ENCODE results near the gene RCAN3. TPM values are rescaled to one million over a fixed set of nuclear protein-coding genes. Genes with fewer than 3 reads are reported as not detected.
A peak's percentile ranks its signal among the peaks of the same experiment; 100 is the strongest.
"Not testable (repeated sequence)": the region's sequence is repeated elsewhere in the genome, so short reads cannot be mapped to it uniquely, and the experiment has no call there.

The RCAN3 gene
- total RNA-seq, 1 donor from 2014 or later, result 26.5 TPM

GRCh38 chr1:24504560-24504959 is 1.9 kb downstream of the RCAN3 start:
- DNase-seq (ENCODE audit: low spot score), result no peak
- peak overlapping the region; percentile 94 for H3K27ac Mint-ChIP-seq

GRCh38 chr1:24505816-24506215 is 3.2 kb downstream of the RCAN3 start:
- intact Hi-C loops (cut with micrococcal nuclease), result loop anchor here (10.0 kb wide), 1 partner anchor 739 kb away; the partner anchor contains the start of gene RSRP1
- H3K9me3 Mint-ChIP-seq, result no peaks in the 10 kb centered on the region
- H3K36me3 Mint-ChIP-seq (ENCODE audit: low read depth), result peaks cover 29% of the 10 kb centered on the region

More at GRCh38 chr1:24504560-24504959, 1.9 kb downstream of the RCAN3 start:
- Mint-ChIP-seq H3K4me1 (ENCODE audit: low read depth) (peaks cover 73% of the 10 kb centered on the region), H3K4me3 (peak overlapping the region; percentile 97), H3K9me3 (no peaks in the 10 kb centered on the region), H3K27me3 (ENCODE audit: insufficient read depth) (no peaks in the 10 kb centered on the region), H3K36me3 (ENCODE audit: low read depth) (peaks cover 20% of the 10 kb centered on the region)
- intact Hi-C loops (cut with micrococcal nuclease), result loop anchor here (5.0 to 10.0 kb wide), 2 partner anchors 243 to 740 kb away; partner anchors contain the start of genes CLIC4 and RSRP1

DNA sequence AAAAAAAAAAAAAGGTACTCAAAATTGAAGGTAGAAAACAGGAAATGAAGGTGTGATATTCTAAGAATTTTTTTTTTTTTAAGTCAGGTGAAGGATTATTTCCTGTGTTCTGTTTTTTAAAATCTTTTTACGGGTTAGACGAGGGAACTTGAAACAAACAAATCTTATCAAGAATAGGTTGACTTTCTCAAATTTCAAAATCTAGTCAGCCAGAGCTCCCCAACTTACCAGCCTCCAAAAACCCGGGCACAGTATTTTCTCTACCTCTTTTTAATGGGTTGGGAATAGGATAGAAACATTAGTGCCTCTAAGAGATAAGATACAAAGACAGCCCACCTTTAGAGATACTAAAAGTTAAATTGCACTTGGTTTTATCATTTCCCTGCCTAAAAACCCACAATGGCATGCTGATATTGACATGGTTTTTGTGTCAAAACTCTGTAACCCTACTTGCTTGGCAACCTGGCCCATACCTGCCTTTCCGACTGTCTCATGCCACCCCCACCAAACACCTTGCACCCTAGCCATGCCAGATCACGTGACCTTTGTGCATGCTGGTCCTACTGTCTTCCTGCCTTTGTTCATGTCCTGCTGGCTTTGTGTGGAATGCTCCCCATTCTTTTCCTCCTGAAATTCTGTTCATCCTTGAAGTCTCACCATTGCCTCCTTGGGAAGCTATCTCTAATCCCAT is 4.2 kb downstream of the RCAN3 start:
- Mint-ChIP-seq H3K4me3 (peak overlapping the region; percentile 66), H3K4me1 (ENCODE audit: low read depth) (peaks cover 72% of the 10 kb centered on the region), H3K27ac (peak overlapping the region; percentile 87), H3K9me3 (no peaks in the 10 kb centered on the region), H3K27me3 (ENCODE audit: insufficient read depth) (no peaks in the 10 kb centered on the region), H3K36me3 (ENCODE audit: low read depth) (peaks cover 32% of the 10 kb centered on the region)
- no peak for DNase-seq (ENCODE audit: low spot score)
- intact Hi-C loops (cut with micrococcal nuclease), result loop anchor here (10.0 kb wide), 1 partner anchor 738 kb away; the partner anchor contains the start of gene RSRP1

More at GRCh38 chr1:24505816-24506215, 3.2 kb downstream of the RCAN3 start:
- DNase-seq (ENCODE audit: low spot score), result no peak
- Mint-ChIP-seq H3K27ac (peak overlapping the region; percentile 79), H3K4me3 (peak overlapping the region; percentile 23), H3K4me1 (ENCODE audit: low read depth) (peaks cover 76% of the 10 kb centered on the region), H3K27me3 (ENCODE audit: insufficient read depth) (no peaks in the 10 kb centered on the region)

- Mint-ChIP-seq H3K27me3 (ENCODE audit: insufficient read depth) (no peaks in the 10 kb centered on the region), H3K27ac (peak overlapping the region; percentile 87), H3K36me3 (ENCODE audit: low read depth) (peaks cover 33% of the 10 kb centered on the region), H3K4me3 (peak overlapping the region; percentile 66), H3K4me1 (ENCODE audit: low read depth) (peaks cover 70% of the 10 kb centered on the region), H3K9me3 (no peaks in the 10 kb centered on the region)
- DNase-seq (ENCODE audit: low spot score), result no peak
- intact Hi-C loops (cut with micrococcal nuclease), result loop anchor here (10.0 kb wide), 1 partner anchor 737 kb away; the partner anchor contains the start of gene RSRP1
Observed at GRCh38 chr1:24507405-24507804, 4.8 kb downstream of the RCAN3 start.

DNA sequence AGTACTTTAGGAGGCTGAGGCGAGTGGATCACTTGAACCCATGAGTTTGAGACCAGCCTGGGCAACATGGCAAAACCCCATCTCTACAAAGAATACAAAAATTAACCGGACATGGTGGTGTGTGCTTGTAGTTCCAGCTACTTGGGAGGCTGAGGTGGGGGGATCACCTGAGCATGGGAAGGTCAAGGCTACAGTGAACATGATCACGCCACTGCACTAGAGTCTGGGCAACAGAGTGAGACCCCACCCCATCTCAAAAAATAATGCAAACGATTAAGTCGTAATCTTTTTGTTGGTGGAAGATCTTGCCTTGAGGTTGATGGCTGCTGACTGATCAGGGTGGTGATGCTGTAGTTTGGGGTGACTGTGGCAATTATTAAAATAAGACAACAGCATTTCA is 6.3 kb downstream of the RCAN3 start:
- H3K4me3 Mint-ChIP-seq, result no peak overlapping the region
- no peak overlapping the region for H3K27ac Mint-ChIP-seq

DNA sequence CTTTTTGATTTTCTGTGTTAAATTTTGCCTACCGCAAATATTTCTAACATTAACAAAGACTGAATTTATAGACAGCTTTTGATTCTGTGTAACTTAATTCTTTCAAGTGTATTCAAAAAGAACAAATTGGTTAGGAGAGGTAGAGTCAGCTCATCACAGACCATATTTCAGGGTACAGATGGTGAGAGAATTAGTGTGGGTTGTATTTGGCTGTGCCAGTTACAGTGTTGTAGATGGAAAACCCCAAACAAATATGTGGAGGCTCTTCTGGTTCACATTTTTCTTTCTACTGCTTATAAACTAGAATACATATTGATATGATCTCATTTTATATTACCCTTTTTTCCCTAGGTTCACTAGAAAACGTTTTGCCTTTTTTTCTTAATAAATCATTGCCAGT is 11.1 kb downstream of the RCAN3 start:
- intact Hi-C loops (cut with micrococcal nuclease), result no loop called here
- DNase-seq (ENCODE audit: low spot score), result no peak
- Mint-ChIP-seq H3K36me3 (ENCODE audit: low read depth) (peaks cover 27% of the 10 kb centered on the region), H3K4me3 (no peak overlapping the region), H3K4me1 (ENCODE audit: low read depth) (peaks cover 28% of the 10 kb centered on the region), H3K27ac (no peak overlapping the region), H3K9me3 (no peaks in the 10 kb centered on the region), H3K27me3 (ENCODE audit: insufficient read depth) (no peaks in the 10 kb centered on the region)

More for the DNA sequence above, 6.3 kb downstream of the RCAN3 start:
- no peak for DNase-seq (ENCODE audit: low spot score)
- Mint-ChIP-seq H3K27me3 (ENCODE audit: insufficient read depth) (no peaks in the 10 kb centered on the region), H3K36me3 (ENCODE audit: low read depth) (peaks cover 33% of the 10 kb centered on the region), H3K9me3 (no peaks in the 10 kb centered on the region), H3K4me1 (ENCODE audit: low read depth) (peaks cover 69% of the 10 kb centered on the region)
- intact Hi-C loops (cut with micrococcal nuclease), result loop anchor here (10.0 kb wide), 1 partner anchor 736 kb away; the partner anchor contains the start of gene RSRP1

DNA sequence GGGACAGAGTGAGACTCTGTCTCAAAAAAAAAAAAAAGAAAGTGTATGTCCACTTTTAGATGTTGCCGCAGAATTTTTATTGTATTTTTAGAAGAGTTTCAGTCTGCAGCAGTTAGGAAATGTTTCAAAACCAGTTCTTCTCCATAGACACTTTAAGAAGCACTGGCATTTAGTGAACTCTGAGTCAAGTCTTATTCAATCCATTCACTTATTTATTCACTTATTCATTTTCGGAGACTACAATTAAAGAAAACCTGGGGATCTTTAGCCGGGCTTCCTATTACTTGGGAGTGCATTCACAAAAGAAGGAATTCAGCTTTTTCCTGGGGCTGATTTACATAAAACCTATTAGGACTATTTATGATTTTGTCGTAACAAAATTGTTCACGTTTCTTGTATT is 12.3 kb downstream of the RCAN3 start:
- no peak for DNase-seq (ENCODE audit: low spot score)
- H3K9me3 Mint-ChIP-seq, result no peaks in the 10 kb centered on the region
- no peak overlapping the region for H3K27ac Mint-ChIP-seq
- H3K4me3 Mint-ChIP-seq, result no peak overlapping the region
- H3K36me3 Mint-ChIP-seq (ENCODE audit: low read depth), result peaks cover 26% of the 10 kb centered on the region
- H3K4me1 Mint-ChIP-seq (ENCODE audit: low read depth), result peaks cover 20% of the 10 kb centered on the region
- intact Hi-C loops (cut with micrococcal nuclease), result no loop called here
- no peaks in the 10 kb centered on the region for H3K27me3 Mint-ChIP-seq (ENCODE audit: insufficient read depth)

DNA sequence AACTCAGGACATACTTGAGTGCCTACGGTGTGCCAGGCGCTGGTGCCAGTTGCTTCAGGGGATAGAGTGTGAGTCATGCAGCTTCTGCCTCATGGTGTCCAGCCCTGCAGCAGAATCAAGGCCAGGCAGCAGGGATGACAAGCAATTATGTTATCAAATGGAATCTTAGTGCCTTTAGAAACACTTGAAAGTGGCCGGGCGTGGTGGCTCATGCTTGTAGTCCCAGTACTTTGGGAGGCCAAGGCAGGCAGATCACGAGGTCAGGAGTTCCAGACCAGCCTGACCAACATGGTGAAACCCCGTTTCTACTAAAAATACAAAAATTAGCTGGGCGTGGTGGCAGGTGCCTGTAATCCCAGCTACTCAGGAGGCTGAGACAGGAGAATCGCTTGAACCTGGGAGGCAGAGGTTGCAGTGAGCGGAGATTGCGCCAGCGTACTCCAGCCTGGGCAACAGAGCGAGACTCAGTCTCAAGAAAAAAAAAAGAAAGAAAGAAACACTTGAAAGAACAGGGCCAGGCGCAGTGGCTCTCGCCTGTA is 13.1 kb downstream of the RCAN3 start:
- H3K9me3 Mint-ChIP-seq; intact Hi-C loops (cut with micrococcal nuclease); H3K27me3 Mint-ChIP-seq (ENCODE audit: insufficient read depth); H3K27ac Mint-ChIP-seq; DNase-seq (ENCODE audit: low spot score); H3K4me3 Mint-ChIP-seq: not testable (repeated sequence)
- Mint-ChIP-seq H3K4me1 (ENCODE audit: low read depth) (peaks cover 12% of the 10 kb centered on the region), H3K36me3 (ENCODE audit: low read depth) (peaks cover 26% of the 10 kb centered on the region)

DNA sequence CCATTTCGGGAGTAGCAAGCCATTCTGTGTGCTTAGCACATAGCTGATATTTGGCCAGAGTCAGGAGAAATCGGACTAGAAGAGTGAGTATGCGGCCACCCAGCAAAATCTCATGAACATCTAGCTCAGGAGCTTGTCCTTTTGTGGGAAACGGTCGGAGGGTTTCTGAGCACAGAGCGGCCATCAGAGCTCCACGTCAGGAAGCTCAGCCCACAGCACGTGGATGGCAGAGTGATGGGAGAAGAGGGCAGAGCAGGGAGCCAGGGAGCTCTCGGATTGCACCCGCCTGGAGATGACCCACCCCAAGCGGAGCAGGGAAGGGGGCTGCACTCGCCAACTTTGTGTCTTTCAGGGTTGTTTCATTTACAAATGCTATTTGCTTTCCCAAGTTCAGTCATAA is 13.9 kb downstream of the RCAN3 start:
- Mint-ChIP-seq H3K4me3 (no peak overlapping the region), H3K36me3 (ENCODE audit: low read depth) (peaks cover 28% of the 10 kb centered on the region), H3K4me1 (ENCODE audit: low read depth) (peaks cover 8% of the 10 kb centered on the region), H3K27me3 (ENCODE audit: insufficient read depth) (no peaks in the 10 kb centered on the region), H3K9me3 (peaks cover 4% of the 10 kb centered on the region), H3K27ac (no peak overlapping the region)
- intact Hi-C loops (cut with micrococcal nuclease), result no loop called here
- no peak for DNase-seq (ENCODE audit: low spot score)

- intact Hi-C loops (cut with micrococcal nuclease), result no loop called here
- no peak for DNase-seq (ENCODE audit: low spot score)
- Mint-ChIP-seq H3K9me3 (peaks cover 4% of the 10 kb centered on the region), H3K27me3 (ENCODE audit: insufficient read depth) (no peaks in the 10 kb centered on the region), H3K36me3 (ENCODE audit: low read depth) (peaks cover 28% of the 10 kb centered on the region), H3K4me1 (ENCODE audit: low read depth) (peaks cover 3% of the 10 kb centered on the region), H3K4me3 (no peak overlapping the region), H3K27ac (no peak overlapping the region)
Observed at GRCh38 chr1:24517898-24518297, 15.3 kb downstream of the RCAN3 start.

GRCh38 chr1:24520282-24520681 is 17.6 kb downstream of the RCAN3 start:
- H3K9me3 Mint-ChIP-seq; H3K27ac Mint-ChIP-seq; DNase-seq (ENCODE audit: low spot score); H3K4me1 Mint-ChIP-seq (ENCODE audit: low read depth); H3K27me3 Mint-ChIP-seq (ENCODE audit: insufficient read depth); H3K4me3 Mint-ChIP-seq; intact Hi-C loops (cut with micrococcal nuclease): not testable (repeated sequence)
- peaks cover 33% of the 10 kb centered on the region for H3K36me3 Mint-ChIP-seq (ENCODE audit: low read depth)

DNA sequence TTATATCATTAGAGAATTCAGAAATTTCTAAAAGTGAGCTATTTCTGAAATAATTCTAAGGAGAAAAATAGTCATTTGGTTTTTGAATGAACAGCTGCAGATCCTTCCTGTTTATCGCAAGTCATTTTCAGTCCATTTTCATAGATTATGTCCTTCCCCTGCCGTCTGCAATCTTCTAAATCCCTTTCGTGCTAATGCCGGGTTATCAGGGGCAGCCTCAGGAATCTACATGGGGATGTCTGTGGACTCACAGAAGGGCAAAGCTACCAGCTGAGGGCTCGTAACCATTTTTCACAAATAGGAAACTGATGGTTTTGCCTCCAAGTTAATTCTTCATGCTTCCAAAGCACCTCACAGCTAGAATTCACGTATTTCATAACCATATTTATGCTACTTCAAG is 23.0 kb downstream of the RCAN3 start:
- Mint-ChIP-seq H3K36me3 (ENCODE audit: low read depth) (peaks cover 20% of the 10 kb centered on the region), H3K4me3 (no peak overlapping the region), H3K4me1 (ENCODE audit: low read depth) (peaks cover 18% of the 10 kb centered on the region), H3K9me3 (no peaks in the 10 kb centered on the region), H3K27ac (no peak overlapping the region), H3K27me3 (ENCODE audit: insufficient read depth) (no peaks in the 10 kb centered on the region)
- intact Hi-C loops (cut with micrococcal nuclease), result loop anchor here (2.0 kb wide), 1 partner anchor 327 kb away; no protein-coding TSS in a partner anchor
- DNase-seq (ENCODE audit: low spot score), result no peak

- Mint-ChIP-seq H3K4me3 (no peak overlapping the region), H3K27me3 (ENCODE audit: insufficient read depth) (no peaks in the 10 kb centered on the region), H3K9me3 (no peaks in the 10 kb centered on the region), H3K36me3 (ENCODE audit: low read depth) (peaks cover 19% of the 10 kb centered on the region), H3K27ac (no peak overlapping the region), H3K4me1 (ENCODE audit: low read depth) (peaks cover 18% of the 10 kb centered on the region)
- no peak for DNase-seq (ENCODE audit: low spot score)
- intact Hi-C loops (cut with micrococcal nuclease), result loop anchor here (2.0 kb wide), 1 partner anchor 327 kb away; no protein-coding TSS in a partner anchor
Observed at GRCh38 chr1:24526045-24526444, 23.4 kb downstream of the RCAN3 start.
